ENCODE measurements around the gene LRFN3.
A peak's percentile ranks its signal among the peaks of the same experiment; 100 is the strongest.
"Not testable (repeated sequence)": the region's sequence is repeated elsewhere in the genome, so short reads cannot be mapped to it uniquely, and the experiment has no call there.

The LRFN3 gene

GRCh38 chr19:35940078-35940775 lies 4.1 kb downstream of the LRFN3 start:
- no peak for DNase-seq

GRCh38 chr19:35940839-35941238 lies 4.7 kb downstream of the LRFN3 start:
- no peak for DNase-seq

- DNase-seq = no peak
Measured at GRCh38 chr19:35942235-35942634, 6.1 kb downstream of the LRFN3 start.

- DNase-seq = no peak
Measured at GRCh38 chr19:35943321-35944301, 7.4 kb downstream of the LRFN3 start.

GRCh38 chr19:35944556-35944955 lies 8.4 kb downstream of the LRFN3 start:
- no peak for DNase-seq

- no peak for DNase-seq
Measured at GRCh38 chr19:35945121-35945790, 9.1 kb downstream of the LRFN3 start.

GRCh38 chr19:35946203-35946602 lies 10.0 kb downstream of the LRFN3 start:
- no peak for DNase-seq

- DNase-seq = no peak
Measured at GRCh38 chr19:35949131-35949530, 13.0 kb downstream of the LRFN3 start.

GRCh38 chr19:35955881-35956634 lies 19.9 kb downstream of the LRFN3 start:
- DNase-seq = no peak

GRCh38 chr19:35957411-35957810 lies 21.2 kb downstream of the LRFN3 start:
- not testable (repeated sequence) for DNase-seq

GRCh38 chr19:35958660-35959039 lies 22.5 kb downstream of the LRFN3 start:
- DNase-seq = no peak

- peak; percentile 30 to 76 (median 48) for DNase-seq
Measured at GRCh38 chr19:35959040-35959967, 23.1 kb downstream of the LRFN3 start.

GRCh38 chr19:35959968-35960320 lies 23.8 kb downstream of the LRFN3 start:
- no peak for DNase-seq

- DNase-seq = no peak
Measured at GRCh38 chr19:35960432-35960972, 24.3 kb downstream of the LRFN3 start.

GRCh38 chr19:35963514-35963913 lies 27.3 kb downstream of the LRFN3 start:
- peak in 2 of 4 experiments; percentile 9 to 34 for DNase-seq

GRCh38 chr19:35966771-35967170 lies 30.6 kb downstream of the LRFN3 start:
- DNase-seq = no peak

GRCh38 chr19:35973487-35973886 lies 37.3 kb downstream of the LRFN3 start:
- no peak for DNase-seq

- no peak for DNase-seq
Measured at GRCh38 chr19:35975608-35976214, 39.5 kb downstream of the LRFN3 start.

GRCh38 chr19:35977446-35978222 lies 41.5 kb downstream of the LRFN3 start:
- no peak for DNase-seq

- DNase-seq = no peak
Measured at GRCh38 chr19:35978271-35978670, 42.1 kb downstream of the LRFN3 start.

Data from activated naive CD4-positive, alpha-beta T cell (primary cell).